ENCODE data around the gene MDM4.
"Not testable (repeated sequence)": the region's sequence is repeated elsewhere in the genome, so short reads cannot be mapped to it uniquely, and the experiment has no call there.

The MDM4 gene

DNA sequence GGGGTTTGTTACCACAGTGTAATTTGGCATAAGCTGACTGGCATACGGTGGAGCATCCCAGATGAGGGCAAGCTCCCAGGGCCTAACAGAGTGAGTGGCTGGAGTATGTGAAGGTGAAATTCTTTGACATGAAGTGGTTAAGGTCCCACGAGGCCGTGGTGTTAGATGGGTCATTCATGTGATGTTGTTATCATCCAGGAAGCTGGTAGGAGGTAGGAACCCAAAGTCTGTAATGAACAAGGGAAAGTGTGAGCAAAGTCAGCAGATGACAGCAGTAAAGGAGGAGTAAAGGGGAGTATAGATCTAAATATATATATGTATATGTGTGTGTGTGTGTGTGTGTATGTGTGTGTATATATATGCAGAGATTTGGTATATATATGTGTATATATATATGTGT is 47.6 kb downstream of the MDM4 start:
- DNase-seq: no peak

GRCh38 chr1:204564835-204565234 is 48.6 kb downstream of the MDM4 start:
- DNase-seq: no peak

- DNase-seq: peak; percentile 22
Measured at GRCh38 chr1:204565617-204566582, 49.7 kb downstream of the MDM4 start.

DNA sequence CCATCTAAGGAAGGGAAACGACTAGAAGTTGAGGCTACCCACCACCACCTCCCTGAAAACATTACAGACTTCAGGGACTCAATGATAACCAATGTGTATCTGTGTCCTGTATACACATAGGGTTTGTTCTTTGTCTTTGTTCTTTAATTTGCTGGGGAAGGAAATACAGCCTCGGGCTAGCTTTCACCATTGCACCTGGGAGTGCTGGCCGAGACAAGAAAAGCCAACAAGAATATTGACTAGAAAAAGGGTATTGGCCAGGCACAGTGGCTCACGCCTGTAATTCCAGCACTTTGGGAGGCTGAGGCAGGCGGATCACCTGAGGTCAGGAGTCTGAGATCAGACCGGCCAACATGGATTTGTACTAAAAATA is 50.4 kb downstream of the MDM4 start:
- no peak for DNase-seq

DNA sequence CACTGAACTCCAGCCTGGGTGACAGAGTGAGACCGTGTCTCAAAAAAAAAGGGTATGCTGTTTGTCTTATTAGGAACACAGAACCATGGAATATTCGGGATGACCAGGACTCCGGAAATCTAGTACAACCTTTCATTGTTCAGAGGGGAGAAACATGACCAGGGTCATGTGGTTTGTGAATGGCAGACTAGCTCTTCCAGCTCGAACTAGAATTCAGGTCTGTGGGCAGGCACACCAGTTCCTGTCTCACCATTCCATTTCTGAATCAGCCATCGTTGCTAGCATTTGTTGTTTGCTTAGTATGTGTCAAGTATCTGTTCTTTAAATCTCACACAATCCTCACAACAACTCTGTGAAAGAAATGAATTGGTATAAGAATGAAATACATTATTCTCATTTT is 50.9 kb downstream of the MDM4 start:
- no peak for DNase-seq

DNA sequence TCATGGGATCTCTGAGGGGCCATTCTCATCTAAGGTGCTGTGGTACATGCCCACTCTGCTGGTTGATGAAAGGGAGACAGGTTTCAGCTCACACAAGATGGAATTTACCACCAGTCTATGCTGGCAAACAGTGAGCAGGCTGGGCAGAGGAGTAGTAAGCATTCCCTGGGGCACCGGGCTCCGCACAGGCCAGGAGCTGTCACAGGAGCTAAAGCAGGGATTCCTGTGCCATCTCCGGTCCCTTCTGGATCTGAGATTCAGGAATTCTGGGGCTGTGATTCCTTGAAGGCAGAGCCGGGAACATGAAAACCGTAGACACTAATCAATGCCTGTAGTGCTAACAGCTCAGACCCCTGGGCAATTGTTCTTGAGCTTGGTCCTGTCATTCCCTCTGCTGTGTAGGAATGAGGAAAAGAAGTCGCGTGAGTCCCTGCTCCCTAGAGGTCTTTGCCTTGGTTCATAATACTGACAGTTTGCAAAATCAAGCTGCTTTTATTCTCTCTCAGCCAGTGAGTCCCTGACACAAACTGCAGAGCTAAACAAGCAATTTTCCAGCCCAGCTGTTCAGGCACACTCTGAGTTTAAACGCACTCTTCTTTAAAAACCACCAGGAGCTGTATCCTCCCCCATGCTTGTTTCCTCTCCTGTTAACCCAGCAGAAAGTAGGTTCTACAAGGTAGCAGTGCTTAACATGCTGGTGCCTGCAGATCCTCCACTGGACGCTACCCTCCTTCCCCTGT is 52.5 kb downstream of the MDM4 start:
- no peak for DNase-seq

DNA sequence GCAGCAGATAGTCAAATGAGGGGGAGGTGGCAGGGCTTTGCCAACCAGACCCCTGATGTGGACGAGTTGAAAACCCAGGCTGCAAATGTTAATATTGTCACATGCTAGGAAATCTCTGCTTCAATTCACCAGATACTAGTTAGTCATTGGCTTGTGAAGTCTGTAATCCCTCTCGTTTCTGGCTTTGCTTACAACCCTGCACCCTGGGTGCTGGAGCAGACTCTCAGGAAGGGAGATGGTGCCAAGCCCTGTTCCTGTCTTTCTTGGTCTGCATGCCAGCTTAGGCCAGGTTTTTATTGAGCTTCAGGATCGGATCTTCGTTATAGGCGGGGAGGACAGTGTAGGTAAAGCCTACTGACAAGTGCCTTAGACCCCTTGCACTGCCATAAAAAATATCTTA is 53.3 kb downstream of the MDM4 start:
- no peak for DNase-seq

- DNase-seq: not testable (repeated sequence)
Measured at GRCh38 chr1:204570021-204570420, 53.8 kb downstream of the MDM4 start.

- DNase-seq: no peak
Measured at GRCh38 chr1:204571128-204571527, 54.9 kb downstream of the MDM4 start.

- no peak for DNase-seq
Measured at GRCh38 chr1:204571631-204572030, 55.4 kb downstream of the MDM4 start.

GRCh38 chr1:204572923-204573922 is 57.0 kb downstream of the MDM4 start:
- no peak for DNase-seq

DNA sequence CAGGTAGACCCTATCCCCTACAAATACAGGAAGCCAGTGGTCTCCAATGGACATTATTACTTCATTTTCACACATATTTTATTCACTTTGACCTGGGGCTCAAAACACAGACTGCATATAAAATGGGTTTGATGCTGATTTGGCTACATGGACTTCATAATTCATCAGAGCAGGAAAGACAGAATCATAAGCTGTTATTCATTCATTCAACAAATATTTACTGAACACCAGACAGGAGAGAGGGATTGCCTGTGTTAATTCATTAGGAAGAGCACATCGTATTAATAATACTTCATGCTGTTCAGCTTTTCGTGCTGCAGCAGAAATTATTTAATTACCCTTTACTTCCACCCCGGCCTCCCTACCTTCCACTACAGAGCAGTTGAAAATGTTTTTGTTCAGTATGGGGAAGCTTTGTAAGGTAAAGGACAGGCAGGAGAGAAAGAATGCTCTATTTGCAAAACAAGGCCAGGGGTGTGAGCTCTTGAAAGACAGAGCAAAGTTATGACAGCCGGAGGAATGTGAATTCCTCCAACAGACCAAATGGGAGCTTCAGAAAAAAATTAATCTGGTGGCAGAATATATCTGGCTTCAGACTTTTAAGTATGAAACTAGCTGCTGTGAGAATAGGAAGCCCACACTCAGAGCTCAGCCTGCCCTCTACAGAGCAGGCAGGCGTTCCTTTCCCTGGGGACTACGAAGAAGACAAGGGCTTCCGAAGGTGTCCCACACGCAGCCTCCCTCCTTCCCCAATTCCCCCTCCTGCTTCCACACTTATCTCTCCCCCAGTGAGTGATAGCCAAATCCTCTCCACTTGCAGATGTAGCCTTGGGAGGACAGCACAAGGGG is 58.0 kb downstream of the MDM4 start:
- DNase-seq: no peak

- DNase-seq: no peak
Measured at GRCh38 chr1:204574865-204575163, 58.6 kb downstream of the MDM4 start.

- DNase-seq: no peak
Measured at GRCh38 chr1:204575221-204576190, 59.3 kb downstream of the MDM4 start.

GRCh38 chr1:204576422-204576821 is 60.2 kb downstream of the MDM4 start:
- DNase-seq: no peak

GRCh38 chr1:204577794-204578478 is 61.7 kb downstream of the MDM4 start:
- no peak for DNase-seq

- DNase-seq: peak; percentile 24
Measured at GRCh38 chr1:204578867-204579664, 62.9 kb downstream of the MDM4 start.

DNA sequence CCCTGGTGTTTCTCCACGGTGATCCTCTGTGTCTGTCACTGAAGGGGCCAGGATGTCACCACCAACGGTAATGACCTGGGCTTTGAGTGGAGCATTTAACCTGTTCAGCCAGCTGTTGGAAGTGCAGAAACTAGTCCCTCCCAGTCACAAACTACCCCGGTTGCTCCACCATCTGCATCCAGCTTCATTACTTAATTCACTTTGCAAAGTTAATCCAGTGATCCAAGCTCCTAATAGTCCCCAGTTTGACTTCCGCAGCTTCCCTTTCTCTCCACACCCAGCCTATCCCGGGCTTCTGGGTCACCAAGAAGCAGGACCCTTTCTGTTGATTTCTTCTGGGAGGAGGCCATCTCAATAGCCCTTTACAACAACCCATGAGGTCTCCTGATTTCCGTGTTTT is 63.5 kb downstream of the MDM4 start:
- no peak for DNase-seq

DNA sequence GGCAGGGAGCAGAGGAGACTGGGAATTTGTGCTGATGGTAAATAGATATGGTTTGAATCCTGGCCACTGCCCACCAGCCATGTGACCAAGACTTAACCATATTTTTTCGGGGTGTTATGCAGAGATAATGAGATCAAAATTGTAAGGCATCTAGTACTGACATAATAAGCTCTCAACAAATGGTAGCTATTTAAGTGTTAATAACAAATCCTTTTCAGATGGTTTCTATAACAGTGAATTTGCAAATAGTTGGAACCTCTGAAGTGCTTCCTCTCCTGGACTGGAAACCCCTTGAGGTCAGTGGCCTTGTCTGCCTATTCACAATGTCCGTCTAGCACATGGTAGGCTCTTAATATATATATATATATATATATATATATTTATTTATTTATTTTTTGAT is 64.7 kb downstream of the MDM4 start:
- no peak for DNase-seq

Data from stimulated activated CD4-positive, alpha-beta T cell treated with anti-CD3 and anti-CD28 coated beads, Interleukin-12 subunit alpha, Interleukin-12 subunit beta, amount 100 ng/mL, for 4 hours (primary cell).